SKM-1 treated with dmso at 0.1 percent for 144 hours (cell line): ENCODE results near the gene EIF5A.

Experiments
- DNase-seq: peaks from one replicate; lab custom pipeline; 2025; ENCODE audit not compliant: unreplicated experiment; lab: John Stamatoyannopoulos, UW

Gene EIF5A

DNA sequence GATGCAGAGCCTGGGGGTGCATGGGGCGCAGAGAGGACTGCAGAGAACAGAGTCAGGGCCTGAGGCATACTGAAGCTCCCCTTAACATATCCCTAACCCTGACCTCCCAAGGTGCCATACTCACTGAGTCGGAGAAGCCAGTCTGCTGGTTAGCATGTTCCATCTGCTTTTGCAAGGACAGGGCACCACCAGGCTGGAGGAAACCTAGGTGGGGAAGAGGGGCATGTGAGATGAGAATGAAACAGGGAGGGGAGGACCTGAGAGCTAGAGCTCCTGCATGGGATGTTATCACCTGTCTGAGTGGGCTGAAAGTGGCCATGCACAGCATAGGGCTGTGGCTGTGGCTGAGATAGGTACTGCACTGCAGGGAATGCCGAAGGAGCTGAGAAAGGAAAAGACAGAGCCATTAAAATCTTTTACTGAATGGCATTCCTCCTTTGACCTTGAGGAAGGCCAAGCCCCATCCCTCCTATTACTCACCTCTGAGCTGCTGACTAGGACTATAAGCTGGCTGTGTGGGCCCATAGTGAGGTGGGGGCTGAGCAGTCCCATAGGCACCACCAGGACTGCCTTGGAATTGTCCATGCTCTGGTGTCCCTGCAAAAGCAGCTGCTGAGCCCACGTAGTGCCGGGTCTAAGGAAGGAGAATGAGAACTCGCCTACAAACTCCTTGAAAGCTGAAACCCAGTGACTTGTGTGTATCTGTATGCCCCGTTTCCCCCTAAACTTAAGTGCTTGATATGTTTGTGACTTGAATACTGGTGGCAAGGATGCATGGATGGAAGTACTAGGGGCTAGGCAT lies 5.9 kb downstream of the EIF5A start:
- no peak for DNase-seq

DNA sequence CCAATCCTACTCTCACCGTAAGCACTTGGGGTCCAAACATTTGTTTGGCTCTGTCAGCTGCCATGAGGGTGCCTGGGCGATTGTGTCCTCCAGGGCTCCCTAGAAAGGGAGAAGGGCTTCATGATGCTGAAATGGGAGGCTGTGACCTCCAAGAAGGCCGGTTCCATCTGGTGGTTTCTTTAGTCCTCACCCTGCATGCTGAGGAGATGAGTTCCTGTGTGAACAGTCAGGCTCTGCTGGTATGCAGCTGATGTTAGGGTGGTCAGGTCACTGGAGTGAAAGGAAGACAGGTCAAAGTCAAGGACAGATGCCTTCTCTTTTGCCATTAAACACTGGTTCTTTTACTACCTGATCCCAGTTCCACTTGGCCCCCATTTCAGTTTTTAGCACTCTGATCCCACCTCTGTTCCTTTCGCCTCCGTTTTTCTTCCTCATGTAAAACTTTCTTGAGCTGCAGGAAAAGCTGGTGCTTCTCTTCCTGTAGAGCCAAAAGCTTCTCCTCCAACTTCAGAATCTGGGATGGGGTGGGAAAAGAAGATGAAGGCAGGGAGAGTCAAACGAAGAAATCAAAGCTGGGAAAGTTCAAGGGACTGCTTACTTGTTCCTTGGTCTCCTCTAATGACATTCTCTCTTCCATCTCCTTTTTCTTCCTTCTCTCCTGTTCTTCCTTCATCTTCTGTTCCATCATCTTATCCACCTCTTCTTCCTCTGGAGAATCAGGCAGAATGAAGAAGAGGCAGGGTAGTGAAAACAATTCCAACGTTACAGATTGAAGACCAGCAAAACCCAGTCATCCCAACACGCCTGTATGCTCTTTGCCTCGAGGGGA lies 6.7 kb downstream of the EIF5A start:
- DNase-seq = no peak

DNA sequence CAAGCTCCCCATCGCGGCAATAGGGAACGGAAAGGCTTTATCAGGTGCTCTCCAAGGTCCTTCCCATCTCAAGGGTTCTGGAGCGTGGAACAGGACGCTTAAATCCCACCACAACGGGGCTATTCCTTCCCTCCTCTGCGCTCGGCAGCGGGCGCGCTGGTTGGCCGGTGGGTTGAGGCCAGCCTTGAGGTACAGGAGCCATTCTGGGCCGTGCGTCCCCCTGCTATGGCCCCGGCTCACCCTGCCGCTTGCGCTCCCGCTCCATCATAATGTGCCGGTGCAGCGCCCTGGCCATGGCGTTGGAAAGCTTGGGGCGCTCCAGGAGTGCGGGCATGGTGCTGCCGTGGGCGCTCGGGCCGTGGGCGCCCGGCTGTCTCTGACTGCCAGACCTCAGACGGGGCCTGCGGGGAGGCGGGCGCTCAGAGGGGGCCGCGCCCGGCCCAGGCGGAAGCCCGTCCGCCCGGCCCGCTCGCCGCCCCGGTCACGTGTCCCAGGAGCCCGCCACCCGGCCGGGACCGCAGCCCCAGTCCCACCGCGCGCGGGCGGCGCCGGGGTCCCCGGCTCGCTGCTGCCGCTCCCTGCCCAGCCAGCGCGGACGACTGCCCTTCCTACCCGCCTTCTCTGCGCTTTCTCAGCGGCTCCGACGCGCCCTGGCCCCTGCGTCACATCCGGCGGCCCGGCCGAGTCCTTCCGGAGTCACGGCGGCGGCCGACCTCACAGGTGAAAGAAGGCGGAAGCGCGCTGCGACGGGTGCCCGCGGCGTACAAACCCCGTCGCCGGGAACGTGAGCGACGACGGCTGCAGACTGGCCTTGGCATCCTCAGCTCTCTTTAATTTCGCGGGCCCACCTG lies 7.5 kb downstream of the EIF5A start, which contains the start of gene GPS2:
GPS2 (minus strand) TSS at position 642 of the 851 bp plus-strand sequence; CDS start at position 334, 308 bp downstream.
- DNase-seq = peak; percentile 27

DNA sequence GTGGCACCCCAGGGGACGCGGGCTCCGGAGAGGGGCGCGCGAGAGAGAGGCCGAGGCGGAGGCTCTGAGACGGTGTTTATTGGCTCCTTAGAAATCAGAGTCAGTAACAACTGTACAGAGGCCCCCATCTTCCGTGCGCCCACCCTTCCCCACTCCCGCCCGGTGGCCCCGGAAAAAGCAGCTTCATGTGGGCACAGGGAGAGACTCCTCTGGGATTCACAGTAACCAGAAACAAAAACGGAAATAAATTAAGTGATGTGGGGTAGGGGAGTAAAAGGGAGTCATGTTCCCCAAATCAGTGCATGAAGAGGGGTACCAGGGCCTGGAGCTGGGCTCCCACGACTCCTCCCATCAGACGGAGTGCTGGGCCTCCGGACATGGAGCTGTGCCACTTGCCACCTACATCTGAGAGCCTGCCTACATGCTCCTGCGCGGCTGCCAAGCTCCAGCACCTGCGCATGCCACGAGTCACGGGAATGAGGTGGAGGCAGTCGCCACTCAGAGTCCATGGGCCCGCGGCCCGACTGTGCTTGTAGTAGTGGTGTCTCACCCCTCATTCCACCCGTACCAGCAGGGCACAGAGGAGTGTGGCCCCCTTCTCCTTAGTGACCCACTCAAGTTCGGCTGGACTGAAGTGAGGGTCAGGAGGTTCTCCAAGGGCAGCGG lies 8.3 kb downstream of the EIF5A start:
- no peak for DNase-seq

DNA sequence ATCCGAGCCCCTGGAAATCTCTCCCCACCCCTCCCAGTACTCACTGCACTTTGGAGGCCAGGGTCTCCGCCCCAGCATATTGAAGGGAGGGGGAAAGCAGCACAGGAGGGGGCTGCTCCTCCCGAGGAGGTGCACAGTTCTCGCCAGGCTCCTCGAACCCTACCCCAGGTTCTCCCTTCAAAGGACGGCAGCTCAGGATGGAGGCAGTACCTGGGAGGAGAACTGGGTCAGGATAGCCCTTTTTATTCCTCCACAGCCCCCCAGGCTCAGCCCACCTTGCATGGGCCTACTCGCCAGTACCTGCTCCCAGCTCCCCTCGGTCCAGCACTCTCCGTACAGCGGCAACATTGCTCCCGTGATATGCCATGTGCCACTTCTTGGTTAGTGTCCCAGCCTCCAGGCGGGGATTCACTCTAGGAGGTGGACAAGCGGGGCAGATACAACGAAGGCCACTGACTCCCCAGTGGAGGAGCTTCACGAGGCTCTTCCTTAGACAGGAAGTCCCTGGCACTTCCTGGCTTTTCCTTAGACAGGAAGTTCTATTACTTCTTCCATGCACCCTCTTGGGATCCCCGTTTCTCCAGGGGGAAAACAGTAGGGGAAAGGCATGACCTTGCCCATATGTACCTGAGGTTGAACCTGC lies 9.9 kb downstream of the EIF5A start:
- DNase-seq = no peak

DNA sequence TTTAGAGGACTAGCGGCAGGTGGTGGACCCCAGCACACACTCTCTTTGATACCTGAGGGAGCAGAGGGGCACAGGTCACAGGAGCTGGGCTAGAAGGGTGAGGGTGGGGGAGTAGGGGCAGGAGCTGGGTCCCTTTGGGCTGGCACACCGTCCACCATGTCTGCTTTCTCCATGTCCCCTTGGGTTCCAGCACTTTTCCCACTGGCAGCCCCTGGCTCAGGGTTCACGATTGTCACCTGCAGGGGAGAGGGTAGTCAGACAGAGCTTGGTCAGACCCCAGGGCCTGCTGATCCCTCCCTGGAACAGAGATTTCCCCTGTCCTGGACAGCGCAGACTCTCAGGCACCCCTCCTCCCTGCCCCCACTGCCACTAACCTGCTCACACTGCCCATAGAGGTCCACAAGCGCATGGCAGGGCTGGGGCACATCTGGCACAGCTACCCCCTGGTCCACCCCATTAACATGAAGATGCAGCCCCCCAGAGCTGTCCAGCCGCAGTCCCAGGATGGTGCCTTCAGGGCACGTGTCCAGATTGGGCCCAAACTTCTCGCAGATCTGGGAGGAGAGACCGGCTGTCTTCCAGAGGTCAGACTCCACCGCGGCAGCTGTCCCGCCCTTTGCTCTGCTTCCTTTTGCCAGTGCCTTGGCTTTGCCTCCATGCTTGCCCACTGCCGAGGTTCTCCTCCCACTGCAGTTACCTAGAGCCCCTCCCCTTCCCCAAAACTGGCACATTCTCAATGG lies 10.9 kb downstream of the EIF5A start:
- DNase-seq = no peak

DNA sequence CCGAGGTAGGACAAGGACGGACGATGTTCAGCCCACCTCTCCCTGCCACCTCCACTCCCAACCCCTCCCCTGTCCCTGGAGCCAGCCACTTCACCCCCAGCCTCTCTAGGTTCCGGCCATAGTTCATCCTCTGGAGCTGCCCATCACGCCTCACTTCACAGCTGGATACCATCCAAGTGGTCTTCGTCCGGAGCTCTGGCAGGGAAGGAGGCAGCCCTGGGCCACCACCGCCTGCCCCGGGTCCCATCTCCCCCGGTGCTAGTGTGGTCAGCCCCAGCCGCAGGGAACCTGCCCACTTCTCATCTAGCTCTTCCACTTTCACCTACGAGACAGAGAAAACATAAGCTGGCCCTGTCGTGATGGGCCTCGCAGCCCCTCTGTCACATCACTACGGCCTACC lies 14.0 kb downstream of the EIF5A start:
- no peak for DNase-seq

DNA sequence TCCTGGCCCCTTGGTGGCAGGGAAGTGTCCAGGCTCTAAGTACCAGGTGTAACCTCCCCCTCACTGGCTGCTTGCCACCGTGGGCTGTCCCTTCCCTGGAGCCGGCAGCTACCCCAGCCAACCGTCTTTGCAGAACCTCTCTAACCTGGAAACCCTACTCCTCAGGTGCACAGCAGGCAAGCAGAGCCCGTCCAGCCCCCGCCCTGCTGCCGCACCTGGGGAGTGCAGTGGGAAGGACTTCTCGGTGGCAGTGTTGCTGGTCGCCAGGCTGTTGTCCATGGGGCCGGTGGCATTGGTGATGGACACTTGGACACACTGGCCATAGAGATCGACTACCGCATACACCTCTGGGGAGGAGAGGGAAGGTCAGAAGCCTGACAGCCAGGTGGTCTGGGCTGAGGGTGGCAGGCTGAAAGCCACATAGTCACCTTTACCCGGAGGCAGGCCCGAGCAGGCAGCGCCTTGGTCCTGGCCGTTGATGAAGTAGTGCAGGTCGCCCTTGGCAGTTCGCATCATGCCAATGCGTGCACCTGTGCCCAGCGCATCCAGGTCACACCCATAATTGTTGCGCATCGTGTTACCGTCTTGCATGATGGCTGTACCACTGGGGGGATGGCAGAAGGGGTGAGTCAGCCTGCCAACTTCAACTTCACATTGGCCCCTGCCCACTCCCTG lies 15.2 kb downstream of the EIF5A start:
- no peak for DNase-seq

DNA sequence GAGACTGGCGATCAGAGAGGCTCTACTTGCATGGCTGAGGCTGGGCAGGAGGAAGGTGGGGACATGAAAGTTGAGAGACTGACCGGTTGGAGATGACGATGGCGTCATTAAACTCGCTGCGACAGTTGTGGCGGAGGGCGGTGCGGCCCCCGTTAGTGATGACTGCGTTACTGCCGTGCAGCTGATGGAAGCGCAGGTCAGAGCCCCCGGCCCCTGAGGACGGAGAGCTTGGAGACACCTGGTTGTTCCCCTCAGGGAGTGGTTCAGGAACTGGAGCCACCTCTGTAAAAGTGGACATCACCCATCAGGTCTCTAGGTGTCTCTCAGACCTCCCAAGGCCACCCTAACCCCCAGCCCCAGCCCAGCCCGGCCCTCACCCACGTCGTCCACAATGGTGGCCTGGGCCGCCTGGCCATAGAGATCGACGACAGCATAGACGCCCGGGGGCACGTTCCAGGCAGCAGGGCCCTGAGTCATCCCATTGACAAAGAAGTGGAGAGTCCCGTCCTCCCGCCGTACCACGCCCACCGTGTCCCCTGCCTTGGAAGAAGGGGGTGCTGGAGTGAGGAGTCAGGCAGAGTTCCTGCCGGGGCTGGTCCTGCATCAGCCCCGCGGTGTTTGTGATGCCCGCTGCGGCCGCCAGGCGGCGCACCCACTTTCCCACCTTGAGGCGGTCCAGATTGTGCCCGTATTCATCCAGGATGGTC lies 16.5 kb downstream of the EIF5A start:
- no peak for DNase-seq

DNA sequence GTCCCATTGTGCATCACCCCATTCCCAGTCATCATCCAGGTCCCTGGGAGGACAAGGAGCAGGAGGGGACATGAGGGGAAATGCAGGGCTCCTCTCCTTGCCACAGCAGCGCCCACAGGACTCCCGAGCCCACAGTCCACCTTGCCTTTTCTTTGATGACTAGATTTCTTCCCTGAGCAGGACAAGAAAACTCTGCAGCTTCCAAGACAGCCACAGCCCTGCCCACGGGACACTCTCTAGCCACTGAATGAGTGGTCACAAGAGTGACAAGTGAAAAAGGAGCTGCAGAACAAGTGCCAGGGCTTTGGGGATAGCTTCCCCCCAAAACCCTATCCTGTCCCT lies 17.0 kb downstream of the EIF5A start:
- no peak for DNase-seq

DNA sequence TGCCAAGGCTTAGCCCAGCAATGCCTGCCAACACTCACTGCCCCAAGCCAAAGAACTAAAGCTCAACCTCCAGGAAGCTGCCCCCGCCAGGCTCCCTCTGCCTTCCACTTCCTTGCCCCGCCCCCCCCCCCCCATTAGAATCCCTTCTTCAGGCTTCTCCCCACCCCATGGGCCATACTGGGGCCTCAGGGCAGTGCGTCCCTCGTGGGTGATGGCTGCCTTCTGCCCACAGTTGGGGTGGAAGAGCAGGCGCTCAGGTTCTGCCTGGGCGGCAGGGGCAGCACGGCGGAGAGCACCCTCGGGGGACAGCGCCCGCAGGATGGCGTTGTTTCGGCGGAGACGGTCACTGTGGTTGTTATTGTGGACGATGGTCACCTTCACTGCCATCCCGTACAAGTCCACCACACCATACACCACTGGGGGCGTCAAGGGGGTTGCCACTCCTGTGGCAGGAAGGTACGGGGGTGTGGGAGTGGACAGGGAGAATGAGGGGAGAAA lies 17.7 kb downstream of the EIF5A start:
- DNase-seq = no peak

DNA sequence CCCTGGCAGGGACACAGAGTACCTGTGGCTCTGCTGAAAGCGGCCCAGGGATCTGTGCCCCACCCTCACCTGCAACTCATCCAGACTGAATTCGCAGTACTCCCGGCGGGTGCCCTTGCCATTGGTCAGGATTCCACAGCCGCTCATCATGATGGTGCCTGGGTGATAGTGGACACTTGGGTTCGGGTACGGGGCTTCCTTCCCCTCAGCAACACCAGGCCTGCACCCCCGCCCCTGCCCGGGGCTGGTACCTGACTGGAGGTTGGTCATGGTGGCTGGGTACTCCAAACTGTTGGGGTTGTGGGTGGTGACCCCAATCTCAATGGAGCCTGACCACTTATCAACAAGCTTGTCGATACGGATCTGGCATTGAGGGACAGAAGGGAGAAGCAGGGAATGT lies 18.8 kb downstream of the EIF5A start:
- no peak for DNase-seq

DNA sequence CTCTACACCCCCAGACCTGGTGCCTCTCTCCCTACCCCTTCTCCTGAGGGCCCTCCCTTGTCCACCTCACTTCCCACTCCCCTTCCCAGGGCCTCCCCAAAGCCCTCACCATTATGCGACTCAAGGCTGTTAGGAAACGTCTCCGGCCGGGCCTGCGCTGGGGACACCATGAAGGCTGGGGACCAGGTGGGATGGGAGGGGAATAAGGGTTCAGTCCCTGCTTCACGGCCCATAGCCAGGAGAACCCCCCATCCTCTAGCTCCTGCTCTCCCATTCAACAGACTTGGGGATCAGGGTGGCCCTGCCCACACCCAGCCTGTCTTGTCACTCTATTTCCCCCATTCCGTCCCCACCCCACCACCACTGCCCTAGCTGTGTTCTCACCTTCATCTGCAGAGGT lies 19.6 kb downstream of the EIF5A start:
- no peak for DNase-seq

DNA sequence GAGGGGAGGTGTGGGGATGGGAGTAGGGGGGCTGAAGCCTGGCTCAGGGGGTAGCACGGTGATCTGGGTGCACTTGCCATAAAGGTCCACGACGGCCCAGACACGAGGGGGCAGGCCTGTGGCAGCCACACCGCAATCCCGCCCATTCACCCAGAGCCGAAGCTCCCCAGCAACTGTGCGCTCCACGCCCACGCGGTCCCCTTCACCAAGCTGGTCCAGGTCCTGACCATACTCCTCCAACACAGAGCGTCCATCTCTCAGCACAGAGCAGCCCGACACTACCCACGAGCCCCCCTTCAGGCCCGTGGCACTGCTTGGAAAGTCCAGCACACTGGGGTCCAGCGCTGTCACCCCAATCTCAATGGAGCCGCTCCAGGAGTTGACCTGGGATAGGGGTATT lies 20.1 kb downstream of the EIF5A start:
- DNase-seq = no peak

DNA sequence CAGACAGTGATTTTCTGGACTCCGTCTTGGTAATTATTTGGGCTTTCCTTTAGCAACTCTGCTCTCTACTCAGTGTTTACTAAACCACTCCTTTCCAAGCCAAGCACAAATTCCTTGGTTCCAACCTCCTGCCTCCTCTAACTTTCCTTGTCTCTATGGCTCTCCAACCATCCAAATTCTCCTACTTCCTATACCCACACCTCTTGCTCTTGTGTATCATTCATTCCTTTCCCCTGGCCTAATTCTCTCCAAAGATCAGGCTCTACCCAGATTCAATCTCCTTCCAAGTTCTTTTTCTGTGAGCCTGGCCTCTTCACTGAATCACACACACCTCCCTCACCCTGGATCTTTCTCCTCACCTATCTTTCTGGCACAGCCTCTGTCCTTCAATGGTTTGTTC lies 20.6 kb downstream of the EIF5A start:
- DNase-seq = no peak

DNA sequence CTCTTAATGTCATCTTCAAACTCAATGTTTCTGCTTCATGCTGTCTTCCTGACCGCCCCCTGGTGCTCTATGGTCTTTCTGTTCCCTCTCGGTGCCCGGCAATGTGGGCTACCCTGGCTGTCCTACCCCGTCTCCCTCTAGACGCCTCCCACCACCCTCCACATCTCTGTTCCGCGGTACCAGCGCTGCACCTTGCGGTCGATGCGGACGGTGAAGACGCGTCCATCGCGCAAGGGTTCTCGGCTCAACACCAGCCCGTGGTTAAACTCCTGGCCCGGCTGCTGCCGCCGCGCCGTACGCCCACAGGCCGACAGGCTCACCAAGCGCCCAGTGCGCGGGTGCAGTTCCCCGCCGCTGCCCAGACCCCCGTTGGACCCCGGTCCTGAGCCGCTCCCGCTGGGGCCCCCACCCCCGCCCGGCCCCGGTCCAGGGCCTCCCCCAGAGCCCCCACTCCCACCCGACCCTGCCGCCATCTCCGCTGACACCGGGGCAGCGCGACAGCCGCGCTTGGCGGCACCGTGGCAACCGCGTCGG lies 21.5 kb downstream of the EIF5A start, which contains the start of gene NEURL4:
NEURL4 (minus strand) TSS at position 496 of the 534 bp plus-strand sequence; CDS start at position 473, 23 bp downstream.
- no peak for DNase-seq

DNA sequence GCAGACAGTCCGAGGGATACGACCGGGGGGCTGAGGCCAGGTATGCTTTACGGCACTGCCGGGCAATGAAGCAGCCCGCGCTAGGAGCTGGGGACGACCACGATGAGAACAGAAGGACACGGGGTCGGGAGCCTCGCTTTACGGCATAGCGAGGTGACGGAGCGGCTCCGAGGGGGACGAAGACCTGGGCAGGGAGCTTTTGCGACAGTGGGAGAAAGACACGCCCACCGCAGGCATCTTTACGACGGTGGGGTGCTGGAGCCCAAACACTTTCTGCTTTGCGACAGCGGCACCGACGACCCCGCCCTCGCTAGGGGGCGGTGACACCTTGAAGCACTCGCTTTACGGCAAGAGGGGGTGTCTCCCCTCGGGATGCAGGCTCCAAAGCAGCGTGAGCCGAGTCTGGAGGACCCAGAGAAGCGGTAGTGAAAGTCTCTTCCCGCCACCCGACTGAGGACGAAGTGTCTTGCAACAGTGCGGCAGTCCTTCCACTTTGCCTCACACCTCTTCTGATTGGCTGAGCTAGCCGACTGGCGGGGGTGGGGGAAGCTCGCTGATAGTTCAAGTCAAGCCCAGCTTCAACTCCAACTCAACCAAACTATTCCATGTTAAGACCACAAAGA lies 22.1 kb downstream of the EIF5A start:
- peak; percentile 82 for DNase-seq
